Dermis lymphatic vessel endothelial cell (primary cell): ENCODE measurements around the gene EDIL3. TPM values are rescaled to one million over a fixed set of nuclear protein-coding genes. Genes with fewer than 3 reads are reported as not detected.

Experiments
- total RNA-seq: library from RNA; depleted of rRNA; stranded (reverse); fragments of >200 nt; gene quantifications from 2 replicates; pipeline ENCODE4 v1.2.1, GENCODE V29; 2014

EDIL3 gene, protein sequence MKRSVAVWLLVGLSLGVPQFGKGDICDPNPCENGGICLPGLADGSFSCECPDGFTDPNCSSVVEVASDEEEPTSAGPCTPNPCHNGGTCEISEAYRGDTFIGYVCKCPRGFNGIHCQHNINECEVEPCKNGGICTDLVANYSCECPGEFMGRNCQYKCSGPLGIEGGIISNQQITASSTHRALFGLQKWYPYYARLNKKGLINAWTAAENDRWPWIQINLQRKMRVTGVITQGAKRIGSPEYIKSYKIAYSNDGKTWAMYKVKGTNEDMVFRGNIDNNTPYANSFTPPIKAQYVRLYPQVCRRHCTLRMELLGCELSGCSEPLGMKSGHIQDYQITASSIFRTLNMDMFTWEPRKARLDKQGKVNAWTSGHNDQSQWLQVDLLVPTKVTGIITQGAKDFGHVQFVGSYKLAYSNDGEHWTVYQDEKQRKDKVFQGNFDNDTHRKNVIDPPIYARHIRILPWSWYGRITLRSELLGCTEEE
- 0.09 and 0.22 TPM in 2 replicates for total RNA-seq

DNA sequence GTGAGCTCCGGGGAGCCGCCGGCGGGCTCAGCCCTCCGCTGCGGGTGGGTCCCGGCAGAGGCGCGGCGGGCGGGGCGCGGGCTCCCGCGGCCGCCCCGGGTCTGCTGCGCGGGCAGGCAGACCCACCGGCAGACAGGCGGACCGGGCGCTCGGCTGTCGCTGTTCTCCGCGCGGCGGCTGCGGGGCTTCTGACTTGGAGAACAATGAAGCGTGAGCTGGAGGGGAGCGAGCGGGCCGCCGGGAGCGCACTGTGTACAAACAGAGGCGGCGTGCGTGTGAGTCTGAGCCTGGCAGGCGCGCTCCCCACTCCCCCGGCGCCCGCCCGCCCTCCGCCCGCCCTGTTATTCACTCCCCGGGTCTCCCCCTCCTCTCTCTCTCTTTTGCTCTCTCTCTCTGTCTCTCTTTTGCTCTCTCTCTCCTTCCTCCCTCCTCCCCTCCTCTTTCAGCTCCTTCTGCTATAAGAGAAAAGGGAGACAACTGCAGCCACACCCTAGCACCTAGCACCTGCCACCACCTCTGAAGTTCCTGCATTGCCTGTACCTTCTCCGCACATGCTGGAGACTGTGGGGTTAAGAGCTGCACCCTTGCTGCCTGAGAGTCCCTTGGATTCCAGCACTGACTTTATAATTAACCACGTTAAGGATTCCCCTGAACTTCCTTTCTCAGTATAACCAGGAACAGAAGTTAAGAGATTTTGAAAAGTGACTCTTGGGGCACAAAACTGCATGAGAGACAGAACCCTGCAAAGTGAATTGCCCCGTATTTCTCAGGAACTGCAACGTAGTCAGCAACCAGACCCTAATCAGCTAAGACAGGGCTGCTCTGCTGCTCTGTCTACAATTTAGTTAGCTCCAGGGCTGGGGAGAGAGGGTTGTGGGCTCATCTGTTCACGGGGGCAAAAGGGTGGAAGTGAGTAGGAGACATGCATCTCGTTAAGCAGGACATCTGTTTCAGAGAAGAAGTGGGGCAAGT, at the start of gene EDIL3:
Gene EDIL3 (minus strand): TSS at position 277 of the 972 bp plus-strand sequence. CDS start 506 bp downstream, outside the sequence.

